K562 (cell line): ENCODE data around the gene NRSN2. TPM values are rescaled to one million over a fixed set of nuclear protein-coding genes. Genes with fewer than 3 reads are reported as not detected.
A peak's percentile ranks its signal among the peaks of the same experiment; 100 is the strongest.

Experiments
- ARNT ChIP-seq, 2 experiments: fragments of 450-650 bp; IDR thresholded peaks; 2 replicates each; pipeline ENCODE4 v1.6.1; 2016; ENCODE audit warnings: mild to moderate bottlenecking in 1 of 2
- CC2D1A ChIP-seq: fragments of 450-650 bp; IDR thresholded peaks from 2 replicates; pipeline ENCODE4 v1.6.1; 2017; ENCODE audit warnings: mild to moderate bottlenecking
- ELF1 ChIP-seq: fragments of 200-800 bp; sonication (Bioruptor generic); IDR thresholded peaks from 2 replicates; pipeline ENCODE4 v1.6.1; 2016; ENCODE audit warnings: missing genetic modification characterization, missing compliant biosample characterization
- FIP1L1 ChIP-seq: fragments of 200-400 bp; formaldehyde crosslinking; IDR thresholded peaks from 2 replicates; pipeline ENCODE4 v1.6.1; 2018; ENCODE audit warnings: mild to moderate bottlenecking, low read depth, low read length; ENCODE audit not compliant: poor library complexity, severe bottlenecking
- FOXA3 ChIP-seq, 2 experiments: fragments of 450-650 bp in 1 of 2; sonication (generic) in 1 of 2; formaldehyde crosslinking; IDR thresholded peaks in 1 of 2; conservative IDR thresholded peaks in 1 of 2; 2 replicates each; pipeline versions ENCODE4 v1.4.0 to v1.8.0; 2020 to 2022; ENCODE audit warnings: mild to moderate bottlenecking in 2 of 2, missing genetic modification reagents in 1 of 2
- HDAC1 ChIP-seq, 2 experiments: fragments of 450-650 bp; IDR thresholded peaks; 2 replicates each; pipeline ENCODE4 v1.6.1; 2016 to 2017; ENCODE audit warnings: inconsistent platforms in 1 of 2, mild to moderate bottlenecking in 1 of 2, moderate library complexity in 1 of 2
- HNRNPK ChIP-seq: fragments of 200-400 bp; formaldehyde crosslinking; IDR thresholded peaks from one replicate; pipeline ENCODE4 v1.6.1; 2018; ENCODE audit warnings: mild to moderate bottlenecking, low read depth, low read length; ENCODE audit not compliant: poor library complexity, severe bottlenecking
- L3MBTL2 ChIP-seq: fragments of 450-650 bp; IDR thresholded peaks from 2 replicates; pipeline ENCODE4 v1.6.1; 2016; ENCODE audit warnings: mild to moderate bottlenecking, moderate library complexity
- MCM3 ChIP-seq: fragments of 450-650 bp; IDR thresholded peaks from 2 replicates; pipeline ENCODE4 v1.6.1; 2016
- NCOA4 ChIP-seq: fragments of 450-650 bp; IDR thresholded peaks from 2 replicates; pipeline ENCODE4 v1.6.1; 2018; ENCODE audit warnings: mild to moderate bottlenecking; ENCODE audit not compliant: partially characterized antibody
- SMARCA5 ChIP-seq: fragments of 450-650 bp; IDR thresholded peaks from 2 replicates; pipeline ENCODE4 v1.6.1; 2016
- SMARCC2 ChIP-seq: fragments of 450-650 bp; IDR thresholded peaks from 2 replicates; pipeline ENCODE4 v1.6.1; 2017; ENCODE audit warnings: antibody characterized with exemption, moderate library complexity, mild to moderate bottlenecking, low read depth
- TAL1 ChIP-seq: fragments of 450-650 bp; IDR thresholded peaks from 2 replicates; pipeline ENCODE4 v1.6.1; 2016; ENCODE audit warnings: mild to moderate bottlenecking
- ZNF644 ChIP-seq: fragments of 200-800 bp; sonication (Bioruptor generic); IDR thresholded peaks from 2 replicates; pipeline ENCODE4 v1.6.1; 2016; ENCODE audit warnings: low read depth, missing genetic modification characterization, missing compliant biosample characterization
- polyA plus RNA-seq, 8 experiments: library from polyadenylated mRNA; depleted of rRNA in 4 of 8; stranded (reverse) in 5 of 8; unstranded in 3 of 8; fragments of >200 nt; fragmentation: Nextera tagmentation in 2 of 8; fragmentation: Illumina TruSeq in 1 of 8; extraction: Ambion mirVana in 2 of 8; extraction: Trizol in 1 of 8; gene quantifications; 2 replicates each; pipeline versions ENCODE4 v1.2.1 to v1.2.3, GENCODE V29; 2011 to 2014; ENCODE audit warnings: inconsistent platforms in 1 of 8, missing spikeins in 1 of 8
- total RNA-seq, 7 experiments: library from RNA; depleted of rRNA in 6 of 7; stranded (reverse); fragments of >200 nt in 6 of 7; fragmentation: Illumina TruSeq in 2 of 7; extraction: Trizol in 2 of 7; gene quantifications; 2 replicates each; pipeline versions ENCODE4 v1.2.1 to v1.2.3, GENCODE V29; 2011 to 2021; ENCODE audit warnings: low replicate concordance in 1 of 7
- TF ChIP-seq, protein P1 (sequence below): sonication (generic); formaldehyde crosslinking; IDR thresholded peaks from 2 replicates; pipeline ENCODE4 v1.8.0; 2022; ENCODE audit warnings: mild to moderate bottlenecking, missing genetic modification reagents
- TF ChIP-seq, protein P2 (sequence below): fragments of 250-450 bp; sonication (Bioruptor Pico); IDR thresholded peaks from 2 replicates; pipeline ENCODE4 v1.8.0; 2021; ENCODE audit warnings: moderate library complexity, mild to moderate bottlenecking, inconsistent platforms
- TF ChIP-seq, protein P3 (sequence below): fragments of 200-800 bp; sonication (Bioruptor generic); IDR thresholded peaks from 2 replicates; pipeline ENCODE4 v1.6.1; 2016; ENCODE audit warnings: missing genetic modification characterization, missing compliant biosample characterization
- TF ChIP-seq, protein P4 (sequence below): fragments of 250-450 bp; sonication (Bioruptor Pico); IDR thresholded peaks from 2 replicates; pipeline ENCODE4 v1.4.0; 2020

NRSN2 gene
- total and polyA plus RNA-seq, 9 of the 15 experiments (the other 6 are each of a cell fraction or from before 2014, with no cell fraction given): 7.5 to 29.7 (median 11.1) TPM

DNA sequence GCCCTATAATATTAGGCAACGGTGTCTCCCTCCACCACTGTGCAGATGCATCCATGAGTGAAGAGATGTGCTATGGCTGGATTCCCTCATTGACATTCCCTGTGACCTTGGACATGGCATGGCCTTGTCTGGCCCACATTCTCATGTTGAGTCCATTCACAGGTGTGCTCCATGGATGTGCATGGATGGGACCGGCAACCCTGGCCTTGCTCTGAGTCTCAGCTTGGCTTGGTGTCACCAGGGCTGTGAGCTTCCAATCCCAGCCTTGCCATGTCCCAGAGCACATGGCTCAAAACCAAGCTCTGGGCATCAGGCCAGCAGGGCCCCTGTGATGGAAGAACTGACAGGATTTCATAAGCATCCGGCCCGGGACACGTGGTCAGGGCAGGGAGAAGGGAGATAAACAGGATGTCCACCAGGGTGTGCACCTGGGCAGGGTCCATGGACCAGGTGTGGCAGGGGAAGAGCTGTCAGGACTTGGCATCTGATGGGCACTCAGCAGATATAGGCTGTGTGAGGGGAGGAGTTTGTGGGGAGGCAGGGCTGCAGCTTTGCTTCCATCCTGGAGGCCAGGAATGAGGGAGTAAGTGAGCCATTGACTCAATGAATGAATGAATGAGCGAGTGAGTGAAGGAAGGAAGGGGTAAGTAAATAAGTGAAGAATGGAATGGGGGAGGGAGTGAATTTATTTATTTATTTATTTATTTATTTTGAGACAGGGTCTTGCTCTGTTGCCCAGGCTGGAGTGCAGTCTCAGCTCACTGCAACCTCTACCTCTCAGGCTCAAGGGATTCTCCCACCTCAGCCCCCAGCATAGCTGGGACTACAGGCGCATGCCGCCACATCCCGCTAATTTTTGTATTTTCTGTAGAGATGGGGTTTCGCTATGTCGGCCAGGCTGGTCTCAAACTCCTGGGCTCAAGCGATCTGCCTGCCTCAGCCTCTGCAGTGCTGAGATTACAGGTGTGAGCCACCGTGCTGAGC is 15.7 kb downstream of the NRSN2 start (continued):
- TF ChIP-seq, protein P1, sequence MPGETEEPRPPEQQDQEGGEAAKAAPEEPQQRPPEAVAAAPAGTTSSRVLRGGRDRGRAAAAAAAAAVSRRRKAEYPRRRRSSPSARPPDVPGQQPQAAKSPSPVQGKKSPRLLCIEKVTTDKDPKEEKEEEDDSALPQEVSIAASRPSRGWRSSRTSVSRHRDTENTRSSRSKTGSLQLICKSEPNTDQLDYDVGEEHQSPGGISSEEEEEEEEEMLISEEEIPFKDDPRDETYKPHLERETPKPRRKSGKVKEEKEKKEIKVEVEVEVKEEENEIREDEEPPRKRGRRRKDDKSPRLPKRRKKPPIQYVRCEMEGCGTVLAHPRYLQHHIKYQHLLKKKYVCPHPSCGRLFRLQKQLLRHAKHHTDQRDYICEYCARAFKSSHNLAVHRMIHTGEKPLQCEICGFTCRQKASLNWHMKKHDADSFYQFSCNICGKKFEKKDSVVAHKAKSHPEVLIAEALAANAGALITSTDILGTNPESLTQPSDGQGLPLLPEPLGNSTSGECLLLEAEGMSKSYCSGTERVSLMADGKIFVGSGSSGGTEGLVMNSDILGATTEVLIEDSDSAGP: no peak
- TF ChIP-seq HNRNPK (no peak), SMARCC2 (no peak), FIP1L1 (no peak), NCOA4 (no peak), ZNF644 (tag) (peak; percentile 31; the same call in 1 of the 2 replicates), TAL1 (no peak), ARNT (IDR thresholded peaks at IDR 0.05) (no peak), L3MBTL2 (peak; percentile 97), SMARCA5 (no peak), ELF1 (tag) (no peak), HDAC1 (IDR thresholded peaks at IDR 0.05) (peak in 1 of 2 experiments; percentile 26; a peak in 1 of 4 replicates), FOXA3 (CRISPR knock-in tag; conservative IDR thresholded peaks at IDR 0.05 in 1 of 2, IDR thresholded peaks at IDR 0.05 in 1 of 2) (no peak), CC2D1A (no peak), MCM3 (no peak)
- TF ChIP-seq, protein P2, sequence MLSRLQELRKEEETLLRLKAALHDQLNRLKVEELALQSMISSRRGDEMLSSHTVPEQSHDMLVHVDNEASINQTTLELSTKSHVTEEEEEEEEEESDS (CRISPR knock-in tag): no peak
- TF ChIP-seq, protein P3, sequence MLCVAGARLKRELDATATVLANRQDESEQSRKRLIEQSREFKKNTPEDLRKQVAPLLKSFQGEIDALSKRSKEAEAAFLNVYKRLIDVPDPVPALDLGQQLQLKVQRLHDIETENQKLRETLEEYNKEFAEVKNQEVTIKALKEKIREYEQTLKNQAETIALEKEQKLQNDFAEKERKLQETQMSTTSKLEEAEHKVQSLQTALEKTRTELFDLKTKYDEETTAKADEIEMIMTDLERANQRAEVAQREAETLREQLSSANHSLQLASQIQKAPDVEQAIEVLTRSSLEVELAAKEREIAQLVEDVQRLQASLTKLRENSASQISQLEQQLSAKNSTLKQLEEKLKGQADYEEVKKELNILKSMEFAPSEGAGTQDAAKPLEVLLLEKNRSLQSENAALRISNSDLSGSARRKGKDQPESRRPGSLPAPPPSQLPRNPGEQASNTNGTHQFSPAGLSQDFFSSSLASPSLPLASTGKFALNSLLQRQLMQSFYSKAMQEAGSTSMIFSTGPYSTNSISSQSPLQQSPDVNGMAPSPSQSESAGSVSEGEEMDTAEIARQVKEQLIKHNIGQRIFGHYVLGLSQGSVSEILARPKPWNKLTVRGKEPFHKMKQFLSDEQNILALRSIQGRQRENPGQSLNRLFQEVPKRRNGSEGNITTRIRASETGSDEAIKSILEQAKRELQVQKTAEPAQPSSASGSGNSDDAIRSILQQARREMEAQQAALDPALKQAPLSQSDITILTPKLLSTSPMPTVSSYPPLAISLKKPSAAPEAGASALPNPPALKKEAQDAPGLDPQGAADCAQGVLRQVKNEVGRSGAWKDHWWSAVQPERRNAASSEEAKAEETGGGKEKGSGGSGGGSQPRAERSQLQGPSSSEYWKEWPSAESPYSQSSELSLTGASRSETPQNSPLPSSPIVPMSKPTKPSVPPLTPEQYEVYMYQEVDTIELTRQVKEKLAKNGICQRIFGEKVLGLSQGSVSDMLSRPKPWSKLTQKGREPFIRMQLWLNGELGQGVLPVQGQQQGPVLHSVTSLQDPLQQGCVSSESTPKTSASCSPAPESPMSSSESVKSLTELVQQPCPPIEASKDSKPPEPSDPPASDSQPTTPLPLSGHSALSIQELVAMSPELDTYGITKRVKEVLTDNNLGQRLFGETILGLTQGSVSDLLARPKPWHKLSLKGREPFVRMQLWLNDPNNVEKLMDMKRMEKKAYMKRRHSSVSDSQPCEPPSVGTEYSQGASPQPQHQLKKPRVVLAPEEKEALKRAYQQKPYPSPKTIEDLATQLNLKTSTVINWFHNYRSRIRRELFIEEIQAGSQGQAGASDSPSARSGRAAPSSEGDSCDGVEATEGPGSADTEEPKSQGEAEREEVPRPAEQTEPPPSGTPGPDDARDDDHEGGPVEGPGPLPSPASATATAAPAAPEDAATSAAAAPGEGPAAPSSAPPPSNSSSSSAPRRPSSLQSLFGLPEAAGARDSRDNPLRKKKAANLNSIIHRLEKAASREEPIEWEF (CRISPR knock-in tag): no peak
- TF ChIP-seq, protein P4, sequence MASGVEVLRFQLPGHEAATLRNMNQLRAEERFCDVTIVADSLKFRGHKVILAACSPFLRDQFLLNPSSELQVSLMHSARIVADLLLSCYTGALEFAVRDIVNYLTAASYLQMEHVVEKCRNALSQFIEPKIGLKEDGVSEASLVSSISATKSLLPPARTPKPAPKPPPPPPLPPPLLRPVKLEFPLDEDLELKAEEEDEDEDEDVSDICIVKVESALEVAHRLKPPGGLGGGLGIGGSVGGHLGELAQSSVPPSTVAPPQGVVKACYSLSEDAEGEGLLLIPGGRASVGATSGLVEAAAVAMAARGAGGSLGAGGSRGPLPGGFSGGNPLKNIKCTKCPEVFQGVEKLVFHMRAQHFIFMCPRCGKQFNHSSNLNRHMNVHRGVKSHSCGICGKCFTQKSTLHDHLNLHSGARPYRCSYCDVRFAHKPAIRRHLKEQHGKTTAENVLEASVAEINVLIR: no peak
